ENCODE data around the gene NDUFV3.
A peak's percentile ranks its signal among the peaks of the same experiment; 100 is the strongest.
"Not testable (repeated sequence)": the region's sequence is repeated elsewhere in the genome, so short reads cannot be mapped to it uniquely, and the experiment has no call there.

NDUFV3 gene

GRCh38 chr21:42892931-42893755, at the start of gene NDUFV3:
Gene NDUFV3, plus strand, starts transcription at chr21:42893309. Its CDS starts 25 bp downstream, at chr21:42893334.
- H3K9me3 ChIP-seq (ENCODE audit: control insufficient read depth, low read length) = no peaks in the 10 kb centered on the region
- peak within 1 kb of the TSS; percentile 89 for H3K4me3 ChIP-seq (ENCODE audit: low read length)
- H3K9ac ChIP-seq (ENCODE audit: low read length) = peak within 1 kb of the TSS; percentile 85
- no peaks in the 10 kb centered on the region for H3K27me3 ChIP-seq (ENCODE audit: control insufficient read depth, insufficient read depth, low read length)
- peaks cover 4% of the 10 kb centered on the region for H3K4me1 ChIP-seq (ENCODE audit: control insufficient read depth, insufficient read depth, low read length)
- no peaks in the 10 kb centered on the region for H3K36me3 ChIP-seq (ENCODE audit: control insufficient read depth, insufficient read depth, low read length)

GRCh38 chr21:42844411-42845113, 48.5 kb upstream of the NDUFV3 start:
- H3K36me3 ChIP-seq (ENCODE audit: control insufficient read depth, insufficient read depth, low read length) = peaks cover 14% of the 10 kb centered on the region
- H3K4me3 ChIP-seq (ENCODE audit: low read length) = no peak overlapping the region
- H3K9ac ChIP-seq (ENCODE audit: low read length) = no peak overlapping the region
- H3K4me1 ChIP-seq (ENCODE audit: control insufficient read depth, insufficient read depth, low read length) = no peaks in the 10 kb centered on the region
- no peaks in the 10 kb centered on the region for H3K9me3 ChIP-seq (ENCODE audit: control insufficient read depth, low read length)
- no peaks in the 10 kb centered on the region for H3K27me3 ChIP-seq (ENCODE audit: control insufficient read depth, insufficient read depth, low read length)

- no peaks in the 10 kb centered on the region for H3K27me3 ChIP-seq (ENCODE audit: control insufficient read depth, insufficient read depth, low read length)
- H3K9me3 ChIP-seq (ENCODE audit: control insufficient read depth, low read length) = no peaks in the 10 kb centered on the region
- no peaks in the 10 kb centered on the region for H3K4me1 ChIP-seq (ENCODE audit: control insufficient read depth, insufficient read depth, low read length)
- no peak overlapping the region for H3K9ac ChIP-seq (ENCODE audit: low read length)
- H3K4me3 ChIP-seq (ENCODE audit: low read length) = no peak overlapping the region
- H3K36me3 ChIP-seq (ENCODE audit: control insufficient read depth, insufficient read depth, low read length) = peaks cover 14% of the 10 kb centered on the region
Measured at GRCh38 chr21:42845296-42845965, 47.7 kb upstream of the NDUFV3 start.

GRCh38 chr21:42846221-42846620, 46.9 kb upstream of the NDUFV3 start:
- H3K36me3 ChIP-seq (ENCODE audit: control insufficient read depth, insufficient read depth, low read length) = peaks cover 14% of the 10 kb centered on the region
- H3K27me3 ChIP-seq (ENCODE audit: control insufficient read depth, insufficient read depth, low read length) = no peaks in the 10 kb centered on the region
- H3K9ac ChIP-seq (ENCODE audit: low read length) = no peak overlapping the region
- no peaks in the 10 kb centered on the region for H3K9me3 ChIP-seq (ENCODE audit: control insufficient read depth, low read length)
- H3K4me3 ChIP-seq (ENCODE audit: low read length) = no peak overlapping the region
- no peaks in the 10 kb centered on the region for H3K4me1 ChIP-seq (ENCODE audit: control insufficient read depth, insufficient read depth, low read length)

GRCh38 chr21:42847051-42847707, 45.9 kb upstream of the NDUFV3 start:
- Histone ChIP-seq H3K4me1 (ENCODE audit: control insufficient read depth, insufficient read depth, low read length) (no peaks in the 10 kb centered on the region), H3K9ac (ENCODE audit: low read length) (no peak overlapping the region), H3K4me3 (ENCODE audit: low read length) (no peak overlapping the region), H3K27me3 (ENCODE audit: control insufficient read depth, insufficient read depth, low read length) (no peaks in the 10 kb centered on the region), H3K9me3 (ENCODE audit: control insufficient read depth, low read length) (no peaks in the 10 kb centered on the region), H3K36me3 (ENCODE audit: control insufficient read depth, insufficient read depth, low read length) (peaks cover 14% of the 10 kb centered on the region)

GRCh38 chr21:42847726-42848125, 45.4 kb upstream of the NDUFV3 start:
- Histone ChIP-seq H3K4me1 (ENCODE audit: control insufficient read depth, insufficient read depth, low read length) (no peaks in the 10 kb centered on the region), H3K9me3 (ENCODE audit: control insufficient read depth, low read length) (no peaks in the 10 kb centered on the region), H3K27me3 (ENCODE audit: control insufficient read depth, insufficient read depth, low read length) (no peaks in the 10 kb centered on the region), H3K4me3 (ENCODE audit: low read length) (no peak overlapping the region), H3K9ac (ENCODE audit: low read length) (no peak overlapping the region), H3K36me3 (ENCODE audit: control insufficient read depth, insufficient read depth, low read length) (peaks cover 10% of the 10 kb centered on the region)

- H3K27me3 ChIP-seq (ENCODE audit: control insufficient read depth, insufficient read depth, low read length); H3K36me3 ChIP-seq (ENCODE audit: control insufficient read depth, insufficient read depth, low read length); H3K9me3 ChIP-seq (ENCODE audit: control insufficient read depth, low read length); H3K4me3 ChIP-seq (ENCODE audit: low read length); H3K4me1 ChIP-seq (ENCODE audit: control insufficient read depth, insufficient read depth, low read length); H3K9ac ChIP-seq (ENCODE audit: low read length): not testable (repeated sequence)
Measured at GRCh38 chr21:42848144-42848931, 44.8 kb upstream of the NDUFV3 start.

GRCh38 chr21:42848932-42849758, 44.0 kb upstream of the NDUFV3 start:
- Histone ChIP-seq H3K27me3 (ENCODE audit: control insufficient read depth, insufficient read depth, low read length) (no peaks in the 10 kb centered on the region), H3K4me1 (ENCODE audit: control insufficient read depth, insufficient read depth, low read length) (no peaks in the 10 kb centered on the region), H3K36me3 (ENCODE audit: control insufficient read depth, insufficient read depth, low read length) (peaks cover 6% of the 10 kb centered on the region), H3K9ac (ENCODE audit: low read length) (no peak overlapping the region), H3K4me3 (ENCODE audit: low read length) (no peak overlapping the region), H3K9me3 (ENCODE audit: control insufficient read depth, low read length) (no peaks in the 10 kb centered on the region)

GRCh38 chr21:42849759-42850412, 43.2 kb upstream of the NDUFV3 start:
- H3K9ac ChIP-seq (ENCODE audit: low read length) = no peak overlapping the region
- no peaks in the 10 kb centered on the region for H3K27me3 ChIP-seq (ENCODE audit: control insufficient read depth, insufficient read depth, low read length)
- H3K4me3 ChIP-seq (ENCODE audit: low read length) = no peak overlapping the region
- H3K9me3 ChIP-seq (ENCODE audit: control insufficient read depth, low read length) = no peaks in the 10 kb centered on the region
- H3K36me3 ChIP-seq (ENCODE audit: control insufficient read depth, insufficient read depth, low read length) = peaks cover 6% of the 10 kb centered on the region
- no peaks in the 10 kb centered on the region for H3K4me1 ChIP-seq (ENCODE audit: control insufficient read depth, insufficient read depth, low read length)

GRCh38 chr21:42850463-42850862, 42.6 kb upstream of the NDUFV3 start:
- H3K4me1 ChIP-seq (ENCODE audit: control insufficient read depth, insufficient read depth, low read length) = no peaks in the 10 kb centered on the region
- H3K36me3 ChIP-seq (ENCODE audit: control insufficient read depth, insufficient read depth, low read length) = peaks cover 7% of the 10 kb centered on the region
- no peaks in the 10 kb centered on the region for H3K9me3 ChIP-seq (ENCODE audit: control insufficient read depth, low read length)
- no peaks in the 10 kb centered on the region for H3K27me3 ChIP-seq (ENCODE audit: control insufficient read depth, insufficient read depth, low read length)
- no peak overlapping the region for H3K9ac ChIP-seq (ENCODE audit: low read length)
- no peak overlapping the region for H3K4me3 ChIP-seq (ENCODE audit: low read length)
